ENCODE data around the gene RAB37.

RAB37 gene
- 0.83 to 18.2 reads per million in 2 experiments for total RNA-seq

GRCh38 chr17:74736513-74737298 lies at the start of gene RAB37:
TSS of gene RAB37 (plus strand) at chr17:74737256. CDS start at chr17:74737273, 17 bp downstream.
- no peak for DNase-seq (ENCODE audit: low read depth)

GRCh38 chr17:74687886-74688285 lies 49.2 kb upstream of the RAB37 start:
- no peak for DNase-seq (ENCODE audit: low read depth)

GRCh38 chr17:74690409-74690825 lies 46.6 kb upstream of the RAB37 start:
- DNase-seq (ENCODE audit: low read depth) = no peak

- DNase-seq (ENCODE audit: low read depth) = no peak
Observed at GRCh38 chr17:74691151-74691550, 45.9 kb upstream of the RAB37 start.

- DNase-seq (ENCODE audit: low read depth) = no peak
Observed at GRCh38 chr17:74694081-74694480, 43.0 kb upstream of the RAB37 start.

- DNase-seq (ENCODE audit: low read depth) = no peak
Observed at GRCh38 chr17:74695629-74696028, 41.4 kb upstream of the RAB37 start.

GRCh38 chr17:74697515-74697914 lies 39.5 kb upstream of the RAB37 start:
- no peak for DNase-seq (ENCODE audit: low read depth)

GRCh38 chr17:74698069-74698468 lies 39.0 kb upstream of the RAB37 start:
- no peak for DNase-seq (ENCODE audit: low read depth)

GRCh38 chr17:74699236-74699635 lies 37.8 kb upstream of the RAB37 start:
- DNase-seq (ENCODE audit: low read depth) = no peak

GRCh38 chr17:74702116-74702871 lies 34.8 kb upstream of the RAB37 start:
- DNase-seq (ENCODE audit: low read depth) = no peak

GRCh38 chr17:74703311-74703710 lies 33.7 kb upstream of the RAB37 start:
- DNase-seq (ENCODE audit: low read depth) = no peak

- DNase-seq (ENCODE audit: low read depth) = no peak
Observed at GRCh38 chr17:74704544-74704943, 32.5 kb upstream of the RAB37 start.

- DNase-seq (ENCODE audit: low read depth) = no peak
Observed at GRCh38 chr17:74711058-74711824, 25.8 kb upstream of the RAB37 start.

GRCh38 chr17:74712301-74712700 lies 24.8 kb upstream of the RAB37 start:
- no peak for DNase-seq (ENCODE audit: low read depth)

GRCh38 chr17:74712756-74713155 lies 24.3 kb upstream of the RAB37 start, which contains the start of gene CD300LF:
TSS of gene CD300LF (minus strand) at chr17:74712923. CDS start at chr17:74712866, 57 bp downstream.
- DNase-seq (ENCODE audit: low read depth) = no peak

GRCh38 chr17:74713171-74713755 lies 23.8 kb upstream of the RAB37 start:
- no peak for DNase-seq (ENCODE audit: low read depth)

- DNase-seq (ENCODE audit: low read depth) = no peak
Observed at GRCh38 chr17:74715144-74715543, 21.9 kb upstream of the RAB37 start.

GRCh38 chr17:74720506-74720905 lies 16.6 kb upstream of the RAB37 start:
- DNase-seq (ENCODE audit: low read depth) = no peak

GRCh38 chr17:74722782-74723181 lies 14.3 kb upstream of the RAB37 start:
- DNase-seq (ENCODE audit: low read depth) = no peak

GRCh38 chr17:74723891-74724290 lies 13.2 kb upstream of the RAB37 start:
- DNase-seq (ENCODE audit: low read depth) = no peak

GRCh38 chr17:74725111-74725510 lies 11.9 kb upstream of the RAB37 start:
- DNase-seq (ENCODE audit: low read depth) = no peak

Measured in T follicular helper cell (primary cell).